Ishikawa (cell line): ENCODE data around the gene BTG1.

Experiments
- EP300 ChIP-seq: IDR thresholded peaks from 2 replicates; pipeline ENCODE4 v1.6.1; 2012; ENCODE audit warnings: borderline replicate concordance
- FOXM1 ChIP-seq: IDR thresholded peaks from 2 replicates; pipeline ENCODE4 v1.6.1; 2012; ENCODE audit warnings: low read depth, borderline replicate concordance
- RAD21 ChIP-seq: IDR thresholded peaks from 2 replicates; pipeline ENCODE4 v1.6.1; 2012; ENCODE audit warnings: low read depth

GRCh38 chr12:92170050-92170449, 24.4 kb upstream of the BTG1 start:
- TF ChIP-seq EP300 (no peak), FOXM1 (no peak), RAD21 (no peak)
